HG03565 (cell line): ENCODE data around the gene PRR12.

Experiments used
- ATAC-seq: cut with Tn5 transposase; IDR thresholded peaks from one replicate; pipeline ENCODE4 v1.9.1; 2021; ENCODE audit warnings: mild to moderate bottlenecking, moderate library complexity; ENCODE audit not compliant: unreplicated experiment

Gene PRR12

GRCh38 chr19:49559928-49560327, 31.1 kb upstream of the PRR12 start:
- ATAC-seq: no peak

- ATAC-seq: no peak
Measured at GRCh38 chr19:49560358-49560900, 30.6 kb upstream of the PRR12 start.

- ATAC-seq: no peak
Measured at GRCh38 chr19:49564616-49565045, 26.4 kb upstream of the PRR12 start.

- ATAC-seq: no peak
Measured at GRCh38 chr19:49565261-49565660, 25.7 kb upstream of the PRR12 start.

GRCh38 chr19:49566302-49566701, 24.7 kb upstream of the PRR12 start:
- no peak for ATAC-seq

- ATAC-seq: no peak
Measured at GRCh38 chr19:49567861-49568441, 23.0 kb upstream of the PRR12 start.

- no peak for ATAC-seq
Measured at GRCh38 chr19:49570138-49570856, 20.7 kb upstream of the PRR12 start.

- no peak for ATAC-seq
Measured at GRCh38 chr19:49570997-49571676, 19.8 kb upstream of the PRR12 start.

- ATAC-seq: no peak
Measured at GRCh38 chr19:49573009-49573408, 18.0 kb upstream of the PRR12 start.

- no peak for ATAC-seq
Measured at GRCh38 chr19:49573425-49573824, 17.6 kb upstream of the PRR12 start.

GRCh38 chr19:49574206-49574755, 16.7 kb upstream of the PRR12 start:
- no peak for ATAC-seq

- no peak for ATAC-seq
Measured at GRCh38 chr19:49579193-49579592, 11.8 kb upstream of the PRR12 start.

- ATAC-seq: no peak
Measured at GRCh38 chr19:49579947-49580263, 11.1 kb upstream of the PRR12 start.

GRCh38 chr19:49580264-49581006, 10.5 kb upstream of the PRR12 start, which contains the start of gene NOSIP:
TSS of gene NOSIP (minus strand) at chr19:49580556. CDS start at chr19:49560691, 19,865 bp downstream.
- peak; percentile 79 for ATAC-seq

GRCh38 chr19:49581007-49581508, 9.9 kb upstream of the PRR12 start, which contains the start of gene PRRG2:
TSS of gene PRRG2 (plus strand) at chr19:49581316. CDS start at chr19:49583220, 1,904 bp downstream.
- no peak for ATAC-seq

GRCh38 chr19:49583239-49583638, 7.7 kb upstream of the PRR12 start:
- ATAC-seq: no peak

GRCh38 chr19:49585023-49585422, 6.0 kb upstream of the PRR12 start:
- no peak for ATAC-seq

GRCh38 chr19:49587227-49587626, 3.8 kb upstream of the PRR12 start:
- no peak for ATAC-seq

- no peak for ATAC-seq
Measured at GRCh38 chr19:49588365-49589122, 2.4 kb upstream of the PRR12 start.

GRCh38 chr19:49589502-49589905, 1.5 kb upstream of the PRR12 start:
- no peak for ATAC-seq
